Subcutaneous preadipocyte (primary cell): Measurements from ENCODE around the gene POMZP3. TPM values are rescaled to one million over a fixed set of nuclear protein-coding genes. Genes with fewer than 3 reads are reported as not detected.

Experiments used
- total RNA-seq: library from RNA; depleted of rRNA; stranded (reverse); fragments of >200 nt; gene quantifications from 2 replicates; pipeline ENCODE4 v1.2.3, GENCODE V29; 2012

The POMZP3 gene
- 6.1 and 7.0 TPM in 2 replicates for total RNA-seq

GRCh38 chr7:76626989-76627642 lies at the start of gene POMZP3:
Gene POMZP3, minus strand, starts transcription at chr7:76627279. Its CDS starts 1,215 bp downstream, at chr7:76626064.

Other genes starting within 250 kb of the POMZP3 start
- gene SSC4D, start 217.6 kb downstream of the POMZP3 start, total RNA-seq: 0.39 and 1.1 TPM in 2 replicates
- gene ZP3, start 202.3 kb downstream of the POMZP3 start, total RNA-seq: 1.4 and 1.8 TPM in 2 replicates
- gene DTX2, start 165.6 kb downstream of the POMZP3 start, total RNA-seq: 9.6 and 11.1 TPM in 2 replicates
- 0.39 TPM in 1 of 2 replicates, not detected in the other for gene UPK3B, start 116.7 kb downstream of the POMZP3 start, total RNA-seq
- under 0.01 TPM in 1 of 2 replicates, not detected in the other for gene SPDYE16, start 84.0 kb downstream of the POMZP3 start, total RNA-seq